Parathyroid adenoma (tissue), 2 donors: Measurements from ENCODE around the gene EXOSC3.
"Not testable (repeated sequence)": the region's sequence is repeated elsewhere in the genome, so short reads cannot be mapped to it uniquely, and the experiment has no call there.

ENCODE experiments used
- H2AFZ ChIP-seq: fragments of 300-600 bp; sonication (generic); one replicate; pipeline ENCODE4 v1.7.0; 2017; ENCODE audit warnings: antibody characterized with exemption, mild to moderate bottlenecking
- H3K27ac ChIP-seq: fragments of 300-600 bp; sonication (generic); one replicate; pipeline ENCODE4 v1.7.0; 2017
- H3K27me3 ChIP-seq: fragments of 300-600 bp; sonication (generic); one replicate; pipeline ENCODE4 v1.7.0; 2017; ENCODE audit warnings: low read length; ENCODE audit not compliant: control insufficient read depth, insufficient read depth
- H3K36me3 ChIP-seq: fragments of 300-600 bp; sonication (generic); one replicate; pipeline ENCODE4 v1.7.0; 2017; ENCODE audit warnings: low read length; ENCODE audit not compliant: control insufficient read depth, insufficient read depth
- H3K4me1 ChIP-seq: fragments of 300-600 bp; sonication (generic); one replicate; pipeline ENCODE4 v1.7.0; 2017; ENCODE audit warnings: control low read depth
- H3K4me2 ChIP-seq: fragments of 300-600 bp; sonication (generic); one replicate; pipeline ENCODE4 v1.7.0; 2017; ENCODE audit warnings: low read length
- H3K4me3 ChIP-seq: fragments of 300-600 bp; sonication (generic); one replicate; pipeline ENCODE4 v1.7.0; 2017; ENCODE audit warnings: low read depth, low read length
- H3K79me2 ChIP-seq: fragments of 300-600 bp; sonication (generic); one replicate; pipeline ENCODE4 v1.7.0; 2017; ENCODE audit warnings: control low read depth
- H3K9ac ChIP-seq: fragments of 300-600 bp; sonication (generic); one replicate; pipeline ENCODE4 v1.7.0; 2017; ENCODE audit warnings: mild to moderate bottlenecking
- H3K9me3 ChIP-seq: fragments of 300-600 bp; sonication (generic); one replicate; pipeline ENCODE4 v1.7.0; 2017; ENCODE audit warnings: low read length; ENCODE audit not compliant: control insufficient read depth
- TF ChIP-seq, protein P1 (sequence below): fragments of 300-600 bp; sonication (generic); IDR thresholded peaks from one replicate; pipeline ENCODE4 v1.7.0; 2017; ENCODE audit warnings: antibody characterized with exemption, mild to moderate bottlenecking
- donor health status: primary hyperparathyroidism.

EXOSC3 gene

GRCh38 chr9:37812773-37813379 lies 28.0 kb upstream of the EXOSC3 start:
- peaks cover 8% of the 10 kb centered on the region for H3K79me2 ChIP-seq
- no peak overlapping the region for H3K27ac ChIP-seq
- H3K27me3 ChIP-seq: no peaks in the 10 kb centered on the region
- H3K4me3 ChIP-seq: no peak overlapping the region
- H3K4me1 ChIP-seq: no peaks in the 10 kb centered on the region
- H3K9ac ChIP-seq: no peak overlapping the region
- no peak overlapping the region for H2AFZ ChIP-seq
- TF ChIP-seq, protein P1, sequence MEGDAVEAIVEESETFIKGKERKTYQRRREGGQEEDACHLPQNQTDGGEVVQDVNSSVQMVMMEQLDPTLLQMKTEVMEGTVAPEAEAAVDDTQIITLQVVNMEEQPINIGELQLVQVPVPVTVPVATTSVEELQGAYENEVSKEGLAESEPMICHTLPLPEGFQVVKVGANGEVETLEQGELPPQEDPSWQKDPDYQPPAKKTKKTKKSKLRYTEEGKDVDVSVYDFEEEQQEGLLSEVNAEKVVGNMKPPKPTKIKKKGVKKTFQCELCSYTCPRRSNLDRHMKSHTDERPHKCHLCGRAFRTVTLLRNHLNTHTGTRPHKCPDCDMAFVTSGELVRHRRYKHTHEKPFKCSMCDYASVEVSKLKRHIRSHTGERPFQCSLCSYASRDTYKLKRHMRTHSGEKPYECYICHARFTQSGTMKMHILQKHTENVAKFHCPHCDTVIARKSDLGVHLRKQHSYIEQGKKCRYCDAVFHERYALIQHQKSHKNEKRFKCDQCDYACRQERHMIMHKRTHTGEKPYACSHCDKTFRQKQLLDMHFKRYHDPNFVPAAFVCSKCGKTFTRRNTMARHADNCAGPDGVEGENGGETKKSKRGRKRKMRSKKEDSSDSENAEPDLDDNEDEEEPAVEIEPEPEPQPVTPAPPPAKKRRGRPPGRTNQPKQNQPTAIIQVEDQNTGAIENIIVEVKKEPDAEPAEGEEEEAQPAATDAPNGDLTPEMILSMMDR: no peak
- no peak overlapping the region for H3K4me2 ChIP-seq
- H3K36me3 ChIP-seq: no peaks in the 10 kb centered on the region
- H3K9me3 ChIP-seq: no peaks in the 10 kb centered on the region

- Histone ChIP-seq H3K4me2 (no peak overlapping the region), H3K27ac (no peak overlapping the region), H3K27me3 (no peaks in the 10 kb centered on the region), H3K4me1 (no peaks in the 10 kb centered on the region), H2AFZ (no peak overlapping the region), H3K36me3 (no peaks in the 10 kb centered on the region), H3K4me3 (no peak overlapping the region), H3K9ac (no peak overlapping the region), H3K9me3 (no peaks in the 10 kb centered on the region), H3K79me2 (peaks cover 10% of the 10 kb centered on the region)
- TF ChIP-seq, protein P1: no peak
Measured at GRCh38 chr9:37811906-37812476, 27.1 kb upstream of the EXOSC3 start.

DNA sequence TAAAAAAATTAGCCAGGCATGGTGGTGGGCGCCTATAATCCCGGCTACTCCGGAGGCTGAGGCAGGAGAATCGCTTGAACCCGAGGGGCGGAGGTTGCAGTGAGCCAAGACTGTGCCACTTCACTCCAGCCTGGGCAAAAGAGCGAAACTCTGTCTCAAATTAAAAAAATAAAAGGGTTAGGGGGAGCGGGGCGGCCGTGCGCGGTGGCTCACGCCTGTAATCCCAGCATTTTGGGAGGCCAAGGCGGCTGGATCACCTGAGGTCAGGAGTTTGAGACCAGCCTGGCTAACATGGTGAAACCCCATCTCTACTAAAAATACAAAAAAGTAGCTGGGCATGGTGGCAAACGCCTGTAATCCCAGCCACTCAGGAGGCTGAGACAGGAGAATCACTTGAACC lies 24.8 kb upstream of the EXOSC3 start:
- H2AFZ ChIP-seq, H3K36me3 ChIP-seq, H3K9me3 ChIP-seq, H3K4me3 ChIP-seq, H3K4me1 ChIP-seq, H3K4me2 ChIP-seq, H3K9ac ChIP-seq, H3K27me3 ChIP-seq, H3K27ac ChIP-seq: not testable (repeated sequence)
- peaks cover 15% of the 10 kb centered on the region for H3K79me2 ChIP-seq

GRCh38 chr9:37806271-37806670 lies 21.4 kb upstream of the EXOSC3 start:
- peaks cover 31% of the 10 kb centered on the region for H3K79me2 ChIP-seq
- no peaks in the 10 kb centered on the region for H3K9me3 ChIP-seq
- H3K4me2 ChIP-seq: no peak overlapping the region
- no peak overlapping the region for H3K4me3 ChIP-seq
- H2AFZ ChIP-seq: no peak overlapping the region
- no peak overlapping the region for H3K9ac ChIP-seq
- TF ChIP-seq, protein P1: no peak
- H3K36me3 ChIP-seq: no peaks in the 10 kb centered on the region
- H3K4me1 ChIP-seq: no peaks in the 10 kb centered on the region
- H3K27ac ChIP-seq: no peak overlapping the region
- H3K27me3 ChIP-seq: no peaks in the 10 kb centered on the region

DNA sequence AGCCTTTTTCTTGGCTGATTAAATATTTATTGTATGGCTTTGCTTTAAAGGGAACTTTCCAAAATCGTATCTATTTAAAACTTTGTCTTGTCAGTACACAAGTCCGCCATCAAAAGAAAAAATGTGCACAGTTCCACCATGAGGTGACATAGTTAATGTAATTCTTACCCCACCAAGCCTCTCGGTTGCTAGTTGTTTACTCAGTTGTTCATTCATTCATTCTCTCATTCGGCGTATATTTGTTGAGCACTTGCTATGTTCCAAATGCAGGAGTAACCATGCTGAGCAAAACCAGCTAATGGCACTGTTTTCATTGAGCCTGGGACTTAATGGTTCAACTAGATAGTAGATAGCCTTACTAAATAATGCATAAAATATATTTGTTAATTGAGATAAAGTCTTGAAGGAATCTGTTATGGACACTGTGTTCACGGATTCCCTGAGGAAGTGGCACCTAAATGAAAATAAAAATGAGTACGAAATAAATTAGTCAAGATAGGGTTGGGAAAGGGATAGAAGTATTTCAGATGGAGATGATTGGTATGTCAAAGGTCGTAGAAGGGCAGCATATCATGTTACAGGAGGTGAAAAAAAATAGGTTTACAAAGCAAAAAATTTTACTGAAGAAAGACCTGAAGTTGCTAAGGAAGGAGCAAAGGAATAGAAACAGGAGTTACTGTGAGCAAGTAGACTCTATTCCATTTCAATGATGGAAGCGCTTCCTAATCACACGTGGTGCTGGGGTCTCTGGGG lies 17.3 kb upstream of the EXOSC3 start:
- Histone ChIP-seq H3K4me2 (peak overlapping the region; percentile 95), H3K4me3 (peak overlapping the region; percentile 76), H3K79me2 (peaks cover 20% of the 10 kb centered on the region), H3K27me3 (no peaks in the 10 kb centered on the region), H3K27ac (no peak overlapping the region), H2AFZ (no peak overlapping the region), H3K36me3 (no peaks in the 10 kb centered on the region), H3K9me3 (no peaks in the 10 kb centered on the region), H3K9ac (no peak overlapping the region), H3K4me1 (no peaks in the 10 kb centered on the region)
- TF ChIP-seq, protein P1: no peak
